GM23338 (cell line): ENCODE data around the gene EYA2. TPM values are rescaled to one million over a fixed set of nuclear protein-coding genes. Genes with fewer than 3 reads are reported as not detected.
A peak's percentile ranks its signal among the peaks of the same experiment; 100 is the strongest.

ENCODE experiments used
- ATAC-seq: fragments of 200-7000 bp; cut with Tn5 transposase; 3 replicates; pipeline ENCODE4 v1.9.1; 2020
- DNase-seq: peaks from one replicate; pipeline ENCODE4 v3.0.0-alpha.2; 2015; ENCODE audit warnings: low spot score
- H2AFZ ChIP-seq: fragments of 200-600 bp; sonication (generic); 2 replicates; pipeline ENCODE4 v1.8.0; 2016; ENCODE audit warnings: antibody characterized with exemption, mild to moderate bottlenecking, moderate library complexity
- H3F3A ChIP-seq: fragments of 200-600 bp; sonication (generic); replicated peaks from 2 replicates; pipeline ENCODE4 v1.8.0; 2017; ENCODE audit warnings: antibody characterized with exemption, mixed run types, low read depth
- H3K27ac ChIP-seq: fragments of 200-600 bp; sonication (generic); 2 replicates; pipeline ENCODE4 v1.6.1; 2016; ENCODE audit warnings: low read depth
- H3K27me3 ChIP-seq: fragments of 200-600 bp; sonication (generic); 2 replicates; pipeline ENCODE4 v1.8.0; 2016; ENCODE audit warnings: mild to moderate bottlenecking, mixed run types, moderate library complexity; ENCODE audit not compliant: insufficient read depth
- H3K36me3 ChIP-seq: fragments of 200-600 bp; sonication (generic); 2 replicates; pipeline ENCODE4 v1.8.0; 2016; ENCODE audit warnings: mild to moderate bottlenecking; ENCODE audit not compliant: insufficient read depth
- H3K4me1 ChIP-seq: fragments of 200-600 bp; sonication (generic); 2 replicates; pipeline ENCODE4 v1.8.0; 2016; ENCODE audit warnings: mild to moderate bottlenecking, moderate library complexity; ENCODE audit not compliant: insufficient read depth
- H3K4me2 ChIP-seq: fragments of 200-600 bp; sonication (generic); 2 replicates; pipeline ENCODE4 v1.7.1; 2017; ENCODE audit warnings: mixed run types
- H3K4me3 ChIP-seq: fragments of 200-600 bp; sonication (generic); 2 replicates; pipeline ENCODE4 v1.6.1; 2016; ENCODE audit warnings: mixed run types
- H3K79me2 ChIP-seq: fragments of 200-600 bp; sonication (generic); replicated peaks from 2 replicates; pipeline ENCODE4 v1.8.0; 2017; ENCODE audit warnings: mild to moderate bottlenecking; ENCODE audit not compliant: insufficient read depth
- H3K9me2 ChIP-seq: fragments of 200-600 bp; sonication (generic); 2 replicates; pipeline ENCODE4 v1.8.0; 2017; ENCODE audit not compliant: insufficient read depth
- H4K20me1 ChIP-seq: fragments of 200-600 bp; sonication (generic); replicated peaks from 2 replicates; pipeline ENCODE4 v1.8.0; 2017; ENCODE audit warnings: mild to moderate bottlenecking; ENCODE audit not compliant: insufficient read depth
- H3K27ac Mint-ChIP-seq: 2 replicates; pipeline ENCODE4 v1.8.0; 2020; ENCODE audit warnings: inconsistent platforms, mild to moderate bottlenecking, moderate library complexity, mixed read lengths
- H3K27me3 Mint-ChIP-seq: 3 replicates; pipeline ENCODE4 v1.8.0; 2022; ENCODE audit warnings: low read depth, mild to moderate bottlenecking, moderate library complexity, mixed read lengths, inconsistent platforms; ENCODE audit not compliant: insufficient read depth, poor library complexity
- H3K36me3 Mint-ChIP-seq: 3 replicates; pipeline ENCODE4 v1.8.0; 2021; ENCODE audit warnings: low read depth, mild to moderate bottlenecking, inconsistent platforms, moderate library complexity, mixed read lengths
- H3K4me1 Mint-ChIP-seq: 3 replicates; pipeline ENCODE4 v1.8.0; 2020; ENCODE audit warnings: mild to moderate bottlenecking, inconsistent platforms, mixed read lengths
- H3K4me3 Mint-ChIP-seq: 3 replicates; pipeline ENCODE4 v1.8.0; 2021; ENCODE audit warnings: moderate library complexity, mild to moderate bottlenecking, inconsistent platforms, mixed read lengths
- H3K9me3 Mint-ChIP-seq: 3 replicates; pipeline ENCODE4 v1.8.0; 2020; ENCODE audit warnings: moderate library complexity, mild to moderate bottlenecking, inconsistent platforms, mixed read lengths
- CREB1 ChIP-seq: fragments of 250-450 bp; sonication (Bioruptor Pico); IDR thresholded peaks from 2 replicates; pipeline ENCODE4 v1.5.0; 2020; ENCODE audit warnings: low read depth, mild to moderate bottlenecking, moderate library complexity
- CTCF ChIP-seq, 2 experiments: fragments of 200-600 bp in 1 of 2; sonication (generic) in 1 of 2; conservative IDR thresholded peaks; 2 replicates each; pipeline versions ENCODE4 v1.5.1 to v1.6.1; 2016 to 2017; ENCODE audit warnings: antibody characterized with exemption in 2 of 2, low read depth in 2 of 2, mild to moderate bottlenecking in 2 of 2, moderate library complexity in 1 of 2
- ETS1 ChIP-seq: IDR thresholded peaks from 2 replicates; pipeline ENCODE4 v1.6.1; 2016; ENCODE audit warnings: antibody characterized with exemption
- EZH2 ChIP-seq: fragments of 200-600 bp; sonication (generic); IDR thresholded peaks from one replicate; pipeline ENCODE4 v1.8.0; 2017; ENCODE audit warnings: antibody characterized with exemption, mild to moderate bottlenecking, low read depth; ENCODE audit not compliant: unreplicated experiment
- NANOG ChIP-seq: IDR thresholded peaks from 2 replicates; pipeline ENCODE4 v1.6.1; 2016; ENCODE audit warnings: antibody characterized with exemption, borderline replicate concordance
- POLR2AphosphoS5 ChIP-seq: IDR thresholded peaks from 2 replicates; pipeline ENCODE4 v1.6.1; 2016; ENCODE audit warnings: antibody characterized with exemption, low read depth
- REST ChIP-seq: IDR thresholded peaks from one replicate; pipeline ENCODE4 v1.6.1; 2018; ENCODE audit warnings: antibody characterized with exemption; ENCODE audit not compliant: unreplicated experiment
- STAT1 ChIP-seq: IDR thresholded peaks from one replicate; pipeline ENCODE4 v1.6.1; 2016; ENCODE audit warnings: antibody characterized with exemption; ENCODE audit not compliant: unreplicated experiment
- ZNF114 ChIP-seq: fragments of 250-450 bp; sonication (Bioruptor Pico); IDR thresholded peaks from 2 replicates; pipeline ENCODE4 v1.5.0; 2020; ENCODE audit warnings: mild to moderate bottlenecking, moderate library complexity
- ZNF331 ChIP-seq: fragments of 250-450 bp; sonication (Bioruptor Pico); IDR thresholded peaks from 2 replicates; pipeline ENCODE4 v1.5.0; 2020; ENCODE audit warnings: low read depth, mild to moderate bottlenecking, moderate library complexity
- ZNF462 ChIP-seq: fragments of 250-450 bp; sonication (Bioruptor Pico); IDR thresholded peaks from 2 replicates; pipeline ENCODE4 v1.5.0; 2020; ENCODE audit warnings: mild to moderate bottlenecking, moderate library complexity
- polyA plus RNA-seq: library from polyadenylated mRNA; unstranded; fragments of >200 nt; fragmentation: Nextera tagmentation; extraction: Ambion mirVana; gene quantifications from 2 replicates; pipeline ENCODE4 v1.2.1, GENCODE V29; 2016
- total RNA-seq: library from RNA; depleted of rRNA; stranded (reverse); fragments of >200 nt; shearing (Covaris generic); gene quantifications from 2 replicates; pipeline ENCODE4 v1.2.3, GENCODE V29; 2014

The EYA2 gene
- total and polyA plus RNA-seq, 2 experiments from 2014 or later: 0.50 to 0.56 TPM

GRCh38 chr20:46903256-46903655 is 8.6 kb downstream of the EYA2 start (continued):
- no peak for TF ChIP-seq ETS1
- no peak for TF ChIP-seq EZH2
- no peak for TF ChIP-seq REST
- TF ChIP-seq STAT1: no peak
- no peak for TF ChIP-seq ZNF114 (CRISPR knock-in tag)
- no peak for TF ChIP-seq ZNF331 (CRISPR knock-in tag)
- TF ChIP-seq POLR2AphosphoS5: no peak
- TF ChIP-seq CTCF (conservative IDR thresholded peaks at IDR 0.05; ENCODE audit: low read depth in 2 of 2): no peak
- no peak for TF ChIP-seq NANOG
- no peak for TF ChIP-seq CREB1 (CRISPR knock-in tag)

- DNase-seq (no peak), ATAC-seq (peak; percentile 61; the same call in 2 of the 3 replicates)
- no peak overlapping the region for H3K4me3 Mint-ChIP-seq
- Histone ChIP-seq H3K36me3 (no peaks in the 10 kb centered on the region), H2AFZ (no peak overlapping the region), H3K4me1 (no peaks in the 10 kb centered on the region; the same call in 1 of the 2 replicates), H3K27me3 (no peaks in the 10 kb centered on the region), H3K4me2 (no peak overlapping the region; the same call in 1 of the 2 replicates), H3K9me2 (no peaks in the 10 kb centered on the region), H3K4me3 (no peak overlapping the region), H3F3A (no peaks in the 10 kb centered on the region), H3K27ac (no peak overlapping the region), H3K79me2 (no peaks in the 10 kb centered on the region), H4K20me1 (no peaks in the 10 kb centered on the region)
- H3K4me1 Mint-ChIP-seq: no peaks in the 10 kb centered on the region; the same call in 1 of the 3 replicates
- H3K9me3 Mint-ChIP-seq: no peaks in the 10 kb centered on the region
- no peak overlapping the region for H3K27ac Mint-ChIP-seq
- no peaks in the 10 kb centered on the region for H3K36me3 Mint-ChIP-seq
- peaks cover 4% of the 10 kb centered on the region for H3K27me3 Mint-ChIP-seq
- TF ChIP-seq CTCF (conservative IDR thresholded peaks at IDR 0.05; ENCODE audit: low read depth in 2 of 2) (no peak), ZNF462 (no peak), STAT1 (no peak)
Measured at GRCh38 chr20:46903937-46904336, 9.3 kb downstream of the EYA2 start.
